Uterus (tissue), 4 donors: ENCODE measurements around the gene SLC9A6. TPM values are rescaled to one million over a fixed set of nuclear protein-coding genes. Genes with fewer than 3 reads are reported as not detected.

Experiments used
- DNase-seq, 2 donors: peaks; one replicate each; pipeline ENCODE4 v3.0.0-alpha.2; 2019 to 2020
- H3K27ac ChIP-seq, 2 donors: fragments of 200-600 bp; sonication (generic); 1 replicate in 1 of 2; 2 replicates in 1 of 2; pipeline ENCODE4 v1.5.1; 2016 to 2018
- H3K27me3 ChIP-seq, 2 donors: fragments of 200-600 bp; sonication (generic); one replicate each; pipeline ENCODE4 v1.5.1; 2018 to 2019; ENCODE audit warnings: control low read depth in 1 of 2
- H3K36me3 ChIP-seq, 2 donors: fragments of 200-600 bp; sonication (generic); one replicate each; pipeline ENCODE4 v1.5.1; 2019; ENCODE audit warnings: control low read depth in 1 of 2
- H3K4me1 ChIP-seq, 2 donors: fragments of 200-600 bp; sonication (generic); one replicate each; pipeline ENCODE4 v1.5.1; 2018 to 2019; ENCODE audit warnings: control low read depth in 1 of 2
- H3K4me3 ChIP-seq, 2 donors: fragments of 200-600 bp; sonication (generic); 1 replicate in 1 of 2; 2 replicates in 1 of 2; pipeline ENCODE4 v1.5.1; 2018 to 2019; ENCODE audit warnings: mild to moderate bottlenecking in 1 of 2
- H3K9me3 ChIP-seq, 2 donors: fragments of 200-600 bp; sonication (generic); one replicate each; pipeline ENCODE4 v1.5.1; 2019; ENCODE audit warnings: control low read depth in 1 of 2
- CTCF ChIP-seq, 4 experiments: fragments of 200-600 bp in 2 of 4; fragments of 450-650 bp in 2 of 4; sonication (generic) in 2 of 4; IDR thresholded peaks; one replicate each; pipeline ENCODE4 v1.5.1; 2016 to 2019; ENCODE audit warnings: antibody characterized with exemption in 4 of 4, mild to moderate bottlenecking in 2 of 4, moderate library complexity in 1 of 4
- POLR2A ChIP-seq, 2 donors: fragments of 450-650 bp; IDR thresholded peaks; one replicate each; pipeline ENCODE4 v1.6.1; 2016; ENCODE audit warnings: antibody characterized with exemption in 2 of 2, mild to moderate bottlenecking in 1 of 2, moderate library complexity in 1 of 2
- intact Hi-C: fragments of 100-400 bp; cut with DNase I; formaldehyde crosslinking; loops from one replicate; pipeline ENCODE4 v1.15.1; 2023; ENCODE audit warnings: low total_unique reads
- total RNA-seq, 4 donors: library from RNA; depleted of rRNA in 3 of 4; stranded (reverse); fragments of >200 nt in 3 of 4; gene quantifications; one replicate each; pipeline versions ENCODE4 v1.1.0 to v1.2.4, GENCODE V29; 2014 to 2023
- donor health status: DM: yes; HTN: yes; CAD: no.

Gene SLC9A6
- total RNA-seq, 4 donors from 2014 or later: 7.9 to 33.5 (median 13.7) TPM

GRCh38 chrX:136025091-136025490 is 39.9 kb downstream of the SLC9A6 start:
- Histone ChIP-seq H3K4me3 (no peak overlapping the region), H3K36me3 (no peaks in the 10 kb centered on the region), H3K4me1 (no peaks in the 10 kb centered on the region), H3K9me3 (no peaks in the 10 kb centered on the region), H3K27ac (no peak overlapping the region), H3K27me3 (no peaks in the 10 kb centered on the region)
- TF ChIP-seq POLR2A (IDR thresholded peaks at IDR 0.05) (no peak), CTCF (IDR thresholded peaks at IDR 0.05) (no peak)
- intact Hi-C loops: loop anchor here (10.0 kb wide), 1 partner anchor 190 kb away; no protein-coding TSS in a partner anchor
- DNase-seq: no peak

- TF ChIP-seq CTCF (IDR thresholded peaks at IDR 0.05) (peak; percentile 59 to 80 (median 70)), POLR2A (IDR thresholded peaks at IDR 0.05) (no peak)
- intact Hi-C loops: loop anchor here (10.0 kb wide), 1 partner anchor 186 kb away; no protein-coding TSS in a partner anchor
Observed at GRCh38 chrX:136028383-136028984, 43.2 kb downstream of the SLC9A6 start.

GRCh38 chrX:136029766-136030165 is 44.5 kb downstream of the SLC9A6 start:
- intact Hi-C loops: loop anchor here (10.0 kb wide), 1 partner anchor 185 kb away; no protein-coding TSS in a partner anchor
- peak overlapping the region; percentile 76 to 83 for H3K27ac ChIP-seq
- TF ChIP-seq CTCF (IDR thresholded peaks at IDR 0.05) (no peak), POLR2A (IDR thresholded peaks at IDR 0.05) (no peak)
- DNase-seq: no peak
- H3K4me3 ChIP-seq: no peak overlapping the region
- H3K36me3 ChIP-seq: no peaks in the 10 kb centered on the region
- H3K4me1 ChIP-seq: no peaks in the 10 kb centered on the region
- H3K27me3 ChIP-seq: no peaks in the 10 kb centered on the region
- no peaks in the 10 kb centered on the region for H3K9me3 ChIP-seq

More at GRCh38 chrX:136028383-136028984, 43.2 kb downstream of the SLC9A6 start:
- no peak for DNase-seq
- H3K36me3 ChIP-seq: no peaks in the 10 kb centered on the region
- H3K27me3 ChIP-seq: no peaks in the 10 kb centered on the region
- no peaks in the 10 kb centered on the region for H3K4me1 ChIP-seq
- H3K4me3 ChIP-seq: no peak overlapping the region
- no peaks in the 10 kb centered on the region for H3K9me3 ChIP-seq
- H3K27ac ChIP-seq: peak overlapping the region; percentile 76 to 83

- no peaks in the 10 kb centered on the region for H3K9me3 ChIP-seq
- no peak overlapping the region for H3K4me3 ChIP-seq
- peak overlapping the region; percentile 76 to 83 for H3K27ac ChIP-seq
- TF ChIP-seq POLR2A (IDR thresholded peaks at IDR 0.05): peak in 1 of 2 donors; percentile 24
- no peak for TF ChIP-seq CTCF (IDR thresholded peaks at IDR 0.05)
- H3K27me3 ChIP-seq: no peaks in the 10 kb centered on the region
- H3K4me1 ChIP-seq: no peaks in the 10 kb centered on the region
- DNase-seq: peak; percentile 69 to 72
- intact Hi-C loops: no loop called here
- H3K36me3 ChIP-seq: no peaks in the 10 kb centered on the region
Observed at GRCh38 chrX:136030303-136031191, 45.3 kb downstream of the SLC9A6 start.

- Histone ChIP-seq H3K27ac (peak overlapping the region; percentile 76 to 83), H3K36me3 (no peaks in the 10 kb centered on the region), H3K27me3 (no peaks in the 10 kb centered on the region), H3K9me3 (no peaks in the 10 kb centered on the region), H3K4me1 (no peaks in the 10 kb centered on the region), H3K4me3 (no peak overlapping the region)
- TF ChIP-seq POLR2A (IDR thresholded peaks at IDR 0.05): no peak
- no peak for TF ChIP-seq CTCF (IDR thresholded peaks at IDR 0.05)
- DNase-seq: no peak
- intact Hi-C loops: no loop called here
Observed at GRCh38 chrX:136031626-136032025, 46.4 kb downstream of the SLC9A6 start.
